Thoracic aorta (tissue), 2 donors: ENCODE data around the gene WDR62. TPM values are rescaled to one million over a fixed set of nuclear protein-coding genes. Genes with fewer than 3 reads are reported as not detected.

Experiments
- ATAC-seq: fragments of 150-250 bp; one replicate; pipeline ENCODE4 v1.8.0; 2017; ENCODE audit warnings: low read depth; ENCODE audit not compliant: insufficient number of reproducible peaks, low FRiP score
- DNase-seq: peaks from one replicate; pipeline ENCODE4 v3.0.0-alpha.2; 2020; ENCODE audit warnings: low spot score
- H3K27ac ChIP-seq, 2 donors: fragments of 200-600 bp; sonication (generic); 1 replicate in 1 of 2; 2 replicates in 1 of 2; pipeline ENCODE4 v1.5.1; 2016; ENCODE audit warnings: mild to moderate bottlenecking in 2 of 2, moderate library complexity in 2 of 2
- H3K27me3 ChIP-seq: fragments of 200-600 bp; sonication (generic); replicated peaks from 2 replicates; pipeline ENCODE4 v1.6.0; 2016; ENCODE audit warnings: mild to moderate bottlenecking; ENCODE audit not compliant: insufficient read depth
- H3K36me3 ChIP-seq: fragments of 200-600 bp; sonication (generic); one replicate; pipeline ENCODE4 v1.5.1; 2016
- H3K4me1 ChIP-seq, 2 donors: fragments of 200-600 bp; sonication (generic); 1 replicate in 1 of 2; 2 replicates in 1 of 2; pipeline versions ENCODE4 v1.5.1 to v1.6.0; 2016; ENCODE audit warnings: low read depth in 2 of 2, mild to moderate bottlenecking in 1 of 2; ENCODE audit not compliant: control insufficient read depth in 1 of 2
- H3K4me3 ChIP-seq: fragments of 200-600 bp; sonication (generic); 2 replicates; pipeline ENCODE4 v1.5.1; 2016; ENCODE audit warnings: mild to moderate bottlenecking
- H3K9me3 ChIP-seq: fragments of 200-600 bp; sonication (generic); 2 replicates; pipeline ENCODE4 v1.5.1; 2016
- total RNA-seq, 2 donors: library from RNA; depleted of rRNA; stranded (reverse); fragments of >200 nt; gene quantifications; one replicate each; pipeline versions ENCODE4 v1.1.0 to v1.2.3, GENCODE V29; 2016
- TF ChIP-seq, protein P1 (sequence below): fragments of 200-600 bp; sonication (generic); IDR thresholded peaks from one replicate; pipeline ENCODE4 v1.5.1; 2019; ENCODE audit warnings: antibody characterized with exemption

WDR62 gene
- total RNA-seq, 2 donors from 2014 or later: 0.99 to 1.2 TPM

DNA sequence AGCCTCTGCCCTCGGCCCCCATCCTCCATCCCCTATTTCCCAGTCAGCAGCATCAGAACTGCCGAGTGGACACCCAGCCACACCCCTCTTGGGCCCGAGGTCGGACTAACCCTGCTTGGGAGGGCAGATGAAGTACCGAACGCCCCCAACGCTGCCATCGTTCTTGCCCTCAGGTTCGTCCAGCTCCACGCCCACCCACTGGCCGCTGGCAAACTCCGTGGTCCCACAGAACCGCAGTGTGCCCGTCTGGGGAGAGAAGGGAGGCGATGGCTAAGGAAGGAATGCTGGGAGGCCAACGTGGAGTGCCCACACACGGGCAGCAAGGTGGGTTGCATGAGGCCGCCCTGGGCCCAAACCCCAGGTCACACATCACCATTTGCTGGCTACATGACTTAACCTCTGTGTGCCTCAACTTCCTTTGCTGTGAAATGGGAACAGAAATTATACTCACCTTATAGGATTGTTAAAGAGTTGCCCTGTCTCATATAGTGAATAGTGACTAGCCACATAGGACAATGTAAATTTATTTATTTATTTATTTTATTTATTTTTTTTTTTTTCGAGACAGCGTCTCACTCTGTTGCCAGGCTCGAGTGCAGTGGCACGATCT lies 35.5 kb upstream of the WDR62 start:
- H3K36me3 ChIP-seq: peaks cover 15% of the 10 kb centered on the region
- TF ChIP-seq, protein P1, sequence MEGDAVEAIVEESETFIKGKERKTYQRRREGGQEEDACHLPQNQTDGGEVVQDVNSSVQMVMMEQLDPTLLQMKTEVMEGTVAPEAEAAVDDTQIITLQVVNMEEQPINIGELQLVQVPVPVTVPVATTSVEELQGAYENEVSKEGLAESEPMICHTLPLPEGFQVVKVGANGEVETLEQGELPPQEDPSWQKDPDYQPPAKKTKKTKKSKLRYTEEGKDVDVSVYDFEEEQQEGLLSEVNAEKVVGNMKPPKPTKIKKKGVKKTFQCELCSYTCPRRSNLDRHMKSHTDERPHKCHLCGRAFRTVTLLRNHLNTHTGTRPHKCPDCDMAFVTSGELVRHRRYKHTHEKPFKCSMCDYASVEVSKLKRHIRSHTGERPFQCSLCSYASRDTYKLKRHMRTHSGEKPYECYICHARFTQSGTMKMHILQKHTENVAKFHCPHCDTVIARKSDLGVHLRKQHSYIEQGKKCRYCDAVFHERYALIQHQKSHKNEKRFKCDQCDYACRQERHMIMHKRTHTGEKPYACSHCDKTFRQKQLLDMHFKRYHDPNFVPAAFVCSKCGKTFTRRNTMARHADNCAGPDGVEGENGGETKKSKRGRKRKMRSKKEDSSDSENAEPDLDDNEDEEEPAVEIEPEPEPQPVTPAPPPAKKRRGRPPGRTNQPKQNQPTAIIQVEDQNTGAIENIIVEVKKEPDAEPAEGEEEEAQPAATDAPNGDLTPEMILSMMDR: no peak
- H3K27me3 ChIP-seq: no peaks in the 10 kb centered on the region
- H3K9me3 ChIP-seq: no peaks in the 10 kb centered on the region
- ATAC-seq (no peak), DNase-seq (no peak)
- H3K4me3 ChIP-seq: no peak overlapping the region
- H3K27ac ChIP-seq: no peak overlapping the region
- H3K4me1 ChIP-seq: peaks cover 4 to 6% of the 10 kb centered on the region in 2 donors

- ATAC-seq (no peak), DNase-seq (no peak)
- Histone ChIP-seq H3K9me3 (no peaks in the 10 kb centered on the region), H3K36me3 (peaks cover 30% of the 10 kb centered on the region), H3K27ac (no peak overlapping the region), H3K27me3 (no peaks in the 10 kb centered on the region), H3K4me3 (no peak overlapping the region), H3K4me1 (no peaks in the 10 kb centered on the region)
- TF ChIP-seq, protein P1: no peak
Measured at GRCh38 chr19:36023432-36023831, 31.3 kb upstream of the WDR62 start.

DNA sequence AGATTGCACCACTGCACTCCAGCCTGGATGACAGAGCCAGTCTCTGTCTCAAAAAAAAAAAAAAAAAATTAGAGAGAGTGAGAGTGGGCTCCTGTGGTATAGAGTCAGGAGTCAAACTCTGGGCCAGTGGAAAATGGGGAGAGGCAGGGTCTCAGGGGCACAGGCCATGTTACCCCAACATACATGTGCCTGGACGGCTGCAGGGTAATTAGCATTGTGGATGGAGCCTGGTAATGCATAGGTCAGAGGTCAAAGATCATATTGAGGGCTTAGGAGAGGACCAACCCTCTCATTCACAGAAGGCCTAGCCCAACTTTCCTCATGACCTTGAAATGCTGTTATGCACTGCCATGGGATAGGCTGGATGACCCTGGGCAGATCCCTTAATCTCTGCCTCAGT lies 29.2 kb upstream of the WDR62 start:
- Histone ChIP-seq H3K4me1 (no peaks in the 10 kb centered on the region), H3K4me3 (no peak overlapping the region), H3K9me3 (no peaks in the 10 kb centered on the region), H3K36me3 (peaks cover 30% of the 10 kb centered on the region), H3K27ac (no peak overlapping the region), H3K27me3 (no peaks in the 10 kb centered on the region)
- TF ChIP-seq, protein P1: no peak
- no peak for ATAC-seq
- no peak for DNase-seq

DNA sequence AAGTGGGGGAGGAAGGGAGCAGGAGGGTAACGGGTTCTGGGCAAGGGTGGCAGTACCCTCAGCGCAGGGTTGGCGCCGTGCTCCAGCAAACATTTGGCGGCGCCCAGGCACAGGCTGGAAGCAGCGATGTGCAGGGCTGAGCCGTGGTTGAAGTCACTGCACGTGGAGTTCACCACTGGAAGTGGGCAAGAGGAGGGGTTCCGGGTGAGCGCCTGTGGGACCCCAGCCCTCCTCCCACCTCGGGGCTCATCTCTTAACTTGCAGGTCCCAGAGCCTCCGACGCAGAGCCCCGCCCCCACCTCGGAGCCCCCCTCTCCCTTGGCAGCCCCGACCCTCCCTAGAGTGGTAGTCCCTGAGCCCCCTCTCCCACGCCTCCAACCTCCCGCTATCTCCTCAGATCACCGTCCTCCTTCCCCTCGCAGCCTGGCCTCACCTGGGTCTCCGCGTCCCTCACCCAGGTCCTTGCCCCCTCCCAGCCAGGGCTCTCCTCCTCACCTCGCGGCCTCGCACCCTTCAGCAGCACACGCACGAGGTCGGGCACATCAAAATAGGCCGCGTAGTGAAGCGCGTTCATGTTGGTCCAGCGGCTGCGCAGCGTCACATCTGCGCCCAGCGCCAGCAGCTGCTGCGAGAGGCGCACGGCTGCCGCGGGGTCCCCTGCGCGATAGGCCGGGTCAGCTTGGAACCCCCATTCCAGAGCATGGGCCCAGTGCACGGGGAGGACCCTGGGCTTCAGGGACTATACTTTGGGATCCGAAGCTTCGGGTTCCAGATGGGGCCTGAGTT lies 28.4 kb upstream of the WDR62 start:
- ATAC-seq (no peak), DNase-seq (no peak)
- Histone ChIP-seq H3K36me3 (peaks cover 30% of the 10 kb centered on the region), H3K9me3 (no peaks in the 10 kb centered on the region), H3K27ac (no peak overlapping the region), H3K4me1 (no peaks in the 10 kb centered on the region), H3K27me3 (no peaks in the 10 kb centered on the region), H3K4me3 (no peak overlapping the region)
- TF ChIP-seq, protein P1: no peak

- H3K4me3 ChIP-seq: no peak overlapping the region
- H3K9me3 ChIP-seq: no peaks in the 10 kb centered on the region
- peaks cover 26% of the 10 kb centered on the region for H3K36me3 ChIP-seq
- no peak overlapping the region for H3K27ac ChIP-seq
- ATAC-seq (no peak), DNase-seq (no peak)
- peaks cover 5% of the 10 kb centered on the region in 2 donors for H3K4me1 ChIP-seq
- TF ChIP-seq, protein P1: no peak
- H3K27me3 ChIP-seq: no peaks in the 10 kb centered on the region
Measured at GRCh38 chr19:36027696-36028095, 27.0 kb upstream of the WDR62 start.
